Endodermal cell (in vitro differentiated cells): ENCODE measurements around the gene NUP188. TPM values are rescaled to one million over a fixed set of nuclear protein-coding genes. Genes with fewer than 3 reads are reported as not detected.
A peak's percentile ranks its signal among the peaks of the same experiment; 100 is the strongest.

Source experiments
- DNase-seq: peaks from one replicate; pipeline ENCODE4 v3.0.0-alpha.2; 2017
- H3K27ac ChIP-seq: 2 replicates; pipeline ENCODE4 v1.5.1; 2013; ENCODE audit warnings: mild to moderate bottlenecking, low read depth, low read length, moderate library complexity
- H3K27me3 ChIP-seq: 2 replicates; pipeline ENCODE4 v1.6.1; 2013; ENCODE audit warnings: mild to moderate bottlenecking, low read length, moderate library complexity; ENCODE audit not compliant: insufficient read depth, control insufficient read depth, poor library complexity, severe bottlenecking
- H3K36me3 ChIP-seq: 2 replicates; pipeline ENCODE4 v1.7.0; 2013; ENCODE audit warnings: mild to moderate bottlenecking, low read length, moderate library complexity; ENCODE audit not compliant: control insufficient read depth, insufficient read depth
- H3K4me1 ChIP-seq: one replicate; pipeline ENCODE4 v1.7.0; 2013; ENCODE audit warnings: low read length; ENCODE audit not compliant: control insufficient read depth, insufficient read depth
- H3K4me3 ChIP-seq: 2 replicates; pipeline ENCODE4 v1.5.1; 2013; ENCODE audit warnings: mild to moderate bottlenecking, low read length, moderate library complexity
- H3K9ac ChIP-seq: 2 replicates; pipeline ENCODE4 v1.6.1; 2013; ENCODE audit warnings: mild to moderate bottlenecking, low read length, moderate library complexity; ENCODE audit not compliant: poor library complexity, severe bottlenecking; ENCODE audit errors: extremely low read depth
- H3K9me3 ChIP-seq: 2 replicates; pipeline ENCODE4 v1.6.1; 2013; ENCODE audit warnings: mild to moderate bottlenecking, low read length, moderate library complexity; ENCODE audit not compliant: control insufficient read depth
- H3K27ac Mint-ChIP-seq: 2 replicates; pipeline ENCODE4 v1.8.0; 2020; ENCODE audit warnings: mixed read lengths
- H3K27me3 Mint-ChIP-seq: 2 replicates; pipeline ENCODE4 v1.8.0; 2021; ENCODE audit warnings: mild to moderate bottlenecking, mixed read lengths; ENCODE audit not compliant: insufficient read depth
- H3K36me3 Mint-ChIP-seq: 2 replicates; pipeline ENCODE4 v1.8.0; 2020; ENCODE audit warnings: low read depth, mixed read lengths
- H3K4me1 Mint-ChIP-seq: 2 replicates; pipeline ENCODE4 v1.8.0; 2020; ENCODE audit warnings: mixed read lengths
- H3K4me3 Mint-ChIP-seq: 2 replicates; pipeline ENCODE4 v1.8.0; 2020; ENCODE audit warnings: mild to moderate bottlenecking, moderate library complexity, mixed read lengths
- H3K9me3 Mint-ChIP-seq: 2 replicates; pipeline ENCODE4 v1.8.0; 2020; ENCODE audit warnings: mild to moderate bottlenecking, mixed read lengths
- CTCF ChIP-seq: fragments of 200-600 bp; sonication (generic); conservative IDR thresholded peaks from 2 replicates; pipeline ENCODE4 v1.5.0; 2021; ENCODE audit warnings: antibody characterized with exemption, mild to moderate bottlenecking
- WGBS, 2 experiments: methylation state at CpG; one replicate each; pipeline versions ENCODE4 v1.1.5 to v1.1.7; 2013; ENCODE audit warnings: missing lambda C conversion rate in 2 of 2, mixed read lengths in 1 of 2; ENCODE audit not compliant: insufficient coverage in 1 of 2, insufficient read length in 1 of 2; 5-methylcytosine and 5-hydroxymethylcytosine counted together
- total RNA-seq, 2 donors: library from RNA; stranded (reverse); fragmentation: NEBNext Ultra II Directional in 1 of 2; extraction: Animal tissue kit (Norgen Biotek cat#: 25700) in 1 of 2; gene quantifications; 2 replicates in 1 of 2; 3 replicates in 1 of 2; pipeline ENCODE4 v1.2.1, GENCODE V29; 2021

Gene NUP188
- total RNA-seq, 2 donors from 2014 or later: 89.8 to 94.8 TPM

GRCh38 chr9:129027685-129028191 lies 80.2 kb downstream of the NUP188 start:
- H3K36me3 Mint-ChIP-seq: no peaks in the 10 kb centered on the region
- WGBS, 2 experiments: 4 to 13% methylated on average over 9 to 47 of the region's 47 CpGs
- peak overlapping the region; percentile 66 for H3K4me3 Mint-ChIP-seq
- Histone ChIP-seq H3K4me3 (peak overlapping the region; percentile 77), H3K4me1 (no peaks in the 10 kb centered on the region), H3K27me3 (no peaks in the 10 kb centered on the region), H3K27ac (no peak overlapping the region), H3K9me3 (no peaks in the 10 kb centered on the region), H3K36me3 (no peaks in the 10 kb centered on the region), H3K9ac (peak overlapping the region; percentile 37)
- H3K9me3 Mint-ChIP-seq: no peaks in the 10 kb centered on the region
- H3K27me3 Mint-ChIP-seq: no peaks in the 10 kb centered on the region
- no peak for TF ChIP-seq CTCF
- H3K27ac Mint-ChIP-seq: peak overlapping the region; percentile 86
- DNase-seq: no peak
- H3K4me1 Mint-ChIP-seq: peaks cover 12% of the 10 kb centered on the region

DNA sequence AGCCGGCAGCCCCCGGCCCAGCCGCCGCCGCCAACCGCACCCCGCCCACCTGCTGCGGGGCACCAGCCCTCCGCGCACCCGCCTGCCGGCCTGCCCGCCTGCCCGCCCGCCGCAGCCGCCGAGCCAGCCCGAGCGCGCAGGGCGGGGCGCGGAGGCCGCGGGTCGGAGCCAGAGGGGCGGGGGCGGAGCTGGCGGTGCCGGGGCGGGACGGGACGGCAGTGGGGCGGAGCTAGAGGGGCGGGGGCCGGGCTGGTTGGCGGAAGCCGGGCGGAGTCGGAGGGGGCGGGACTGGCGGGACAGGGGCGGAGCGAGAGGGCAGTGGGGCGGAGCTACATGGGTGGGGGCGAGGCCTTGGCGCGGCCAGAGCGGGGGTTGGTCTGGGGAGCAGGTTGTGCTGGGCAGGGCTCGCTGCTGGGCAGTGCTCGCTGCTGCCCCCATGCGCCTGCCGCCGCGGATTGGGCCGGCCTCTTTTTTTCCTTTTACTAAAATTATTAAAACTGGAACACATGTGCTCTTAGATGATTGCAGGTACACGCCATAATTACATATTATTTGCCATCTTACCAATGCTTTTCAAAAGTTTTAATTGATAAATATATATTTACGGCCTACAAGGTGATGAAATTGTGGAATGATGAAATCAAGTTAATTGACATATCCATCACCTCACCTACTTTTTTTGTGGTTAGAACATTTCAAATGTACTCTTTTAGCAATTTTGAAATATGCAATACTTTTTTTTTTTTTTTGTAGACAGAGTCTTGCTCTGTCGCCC lies 80.9 kb downstream of the NUP188 start, which contains the start of gene SH3GLB2:
SH3GLB2 (minus strand) TSS at position 140 of the 775 bp plus-strand sequence. CDS start 177 bp downstream, outside the sequence.
- Histone ChIP-seq H3K9me3 (no peaks in the 10 kb centered on the region), H3K36me3 (no peaks in the 10 kb centered on the region), H3K4me1 (no peaks in the 10 kb centered on the region), H3K27ac (no peak within 1 kb of the TSS), H3K4me3 (peak within 1 kb of the TSS; percentile 77), H3K9ac (peak within 1 kb of the TSS; percentile 37), H3K27me3 (no peaks in the 10 kb centered on the region)
- 2 to 100% methylated on average over 1 to 58 of the region's 60 CpGs for WGBS, 2 experiments
- no peaks in the 10 kb centered on the region for H3K27me3 Mint-ChIP-seq
- peaks cover 10% of the 10 kb centered on the region for H3K4me1 Mint-ChIP-seq
- peak within 1 kb of the TSS; percentile 86 for H3K27ac Mint-ChIP-seq
- H3K36me3 Mint-ChIP-seq: no peaks in the 10 kb centered on the region
- no peaks in the 10 kb centered on the region for H3K9me3 Mint-ChIP-seq
- H3K4me3 Mint-ChIP-seq: peak within 1 kb of the TSS; percentile 66
- peak; percentile 99 for DNase-seq
- peak; percentile 93 for TF ChIP-seq CTCF

GRCh38 chr9:129030191-129030590 lies 82.7 kb downstream of the NUP188 start:
- no peaks in the 10 kb centered on the region for H3K27me3 ChIP-seq
- H3K4me1 ChIP-seq: no peaks in the 10 kb centered on the region
- no peak overlapping the region for H3K27ac ChIP-seq
- H3K9me3 ChIP-seq: no peaks in the 10 kb centered on the region
- no peak overlapping the region for H3K27ac Mint-ChIP-seq
- no peak overlapping the region for H3K9ac ChIP-seq
- no peaks in the 10 kb centered on the region for H3K36me3 ChIP-seq
- no peaks in the 10 kb centered on the region for H3K36me3 Mint-ChIP-seq
- H3K4me3 Mint-ChIP-seq: no peak overlapping the region
- DNase-seq: no peak
- H3K27me3 Mint-ChIP-seq: no peaks in the 10 kb centered on the region
- no peak for TF ChIP-seq CTCF
- peaks cover 6% of the 10 kb centered on the region for H3K4me1 Mint-ChIP-seq
- no peak overlapping the region for H3K4me3 ChIP-seq
- no peaks in the 10 kb centered on the region for H3K9me3 Mint-ChIP-seq
